Stimulated activated CD4-positive, alpha-beta T cell treated with anti-CD3 and anti-CD28 coated beads, Interleukin-4, amount 100 ng/mL, for 24 hours (primary cell): Measurements from ENCODE around the gene DENND1A.
"Not testable (repeated sequence)": the region's sequence is repeated elsewhere in the genome, so short reads cannot be mapped to it uniquely, and the experiment has no call there.

Experiments used
- DNase-seq: peaks from one replicate; pipeline ENCODE4 v3.0.0-alpha.2; 2020

DENND1A gene

GRCh38 chr9:123398938-123399337 is 531.0 kb downstream of the DENND1A start:
- not testable (repeated sequence) for DNase-seq

DNA sequence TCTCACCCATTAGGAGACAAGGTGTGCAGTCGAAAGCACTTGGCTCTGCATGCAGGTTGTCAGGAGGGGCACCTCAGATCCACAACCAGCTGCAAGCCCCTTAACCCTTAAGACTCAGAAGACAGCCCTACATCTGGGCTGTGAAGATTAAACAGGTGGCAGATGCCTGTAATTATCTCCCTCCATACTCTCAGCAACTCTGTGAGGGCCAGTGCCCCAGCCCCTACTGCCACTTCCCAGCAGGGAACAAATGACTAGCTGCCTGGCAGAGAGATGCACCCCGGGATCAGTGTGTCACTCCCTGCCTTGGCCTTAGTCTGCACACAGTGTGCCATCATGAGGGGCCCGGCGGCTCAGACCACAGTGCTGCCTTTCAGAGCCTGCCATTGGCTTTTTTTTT is 532.0 kb downstream of the DENND1A start:
- no peak for DNase-seq

DNA sequence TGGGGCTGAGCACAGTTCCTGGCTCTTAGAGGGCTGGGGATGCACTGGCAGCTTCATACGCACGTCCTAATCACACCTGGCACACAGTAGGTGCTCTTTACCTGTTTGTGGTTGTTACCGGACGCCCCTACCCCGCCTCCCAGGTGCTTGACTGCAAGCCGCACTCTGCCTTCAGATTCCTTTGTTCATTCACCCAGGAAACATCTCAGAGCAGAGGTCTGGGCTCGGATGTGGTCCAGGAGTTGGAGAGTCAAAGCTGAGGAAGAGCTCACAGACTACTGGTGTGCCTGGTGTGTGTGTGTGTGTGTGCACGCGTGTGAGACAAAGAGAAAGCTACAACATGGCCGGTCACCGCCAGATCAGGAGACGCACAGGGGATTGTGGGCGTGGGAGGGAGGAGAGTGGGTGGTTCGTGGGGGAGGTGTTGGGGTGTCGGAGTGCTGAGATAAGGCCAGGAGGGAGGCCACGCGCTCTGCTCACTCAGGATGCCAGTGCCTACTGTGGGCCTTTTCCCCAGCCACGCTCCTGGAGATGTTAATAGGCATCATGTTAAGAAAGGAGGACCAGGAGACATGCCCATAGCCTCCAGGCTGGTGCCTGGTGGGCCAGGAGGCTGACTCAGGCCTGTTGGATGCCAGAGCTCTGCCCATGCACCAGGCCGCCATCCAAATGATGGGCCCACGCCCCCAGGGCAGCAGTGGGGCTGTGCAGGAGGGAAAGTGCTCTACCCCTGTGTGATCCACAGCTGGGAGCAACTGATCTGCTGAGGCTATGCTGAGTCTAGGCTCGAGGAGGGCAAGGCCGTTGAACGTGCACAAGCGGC is 534.0 kb downstream of the DENND1A start:
- DNase-seq = no peak

DNA sequence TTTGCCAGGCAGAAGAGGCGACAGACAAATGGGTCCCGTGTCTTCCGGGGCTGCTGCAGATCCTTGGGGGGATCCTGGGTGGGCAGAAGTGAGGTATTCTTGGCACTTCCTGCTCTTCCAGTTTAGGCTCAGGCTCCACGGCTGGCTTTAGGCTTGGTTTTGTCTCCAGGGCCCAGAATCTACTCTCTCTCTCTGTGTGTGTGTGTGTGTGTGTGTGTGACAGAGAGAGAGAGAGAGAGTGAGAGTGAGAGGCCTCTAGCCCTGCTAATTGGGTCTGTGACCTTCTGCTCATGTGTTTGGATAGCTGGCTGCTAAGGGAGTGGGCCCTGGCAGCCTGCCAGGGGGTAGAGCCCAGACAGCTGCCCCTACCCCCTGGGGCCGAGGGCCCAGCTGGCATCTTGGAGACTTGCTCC is 534.6 kb downstream of the DENND1A start:
- DNase-seq = no peak

DNA sequence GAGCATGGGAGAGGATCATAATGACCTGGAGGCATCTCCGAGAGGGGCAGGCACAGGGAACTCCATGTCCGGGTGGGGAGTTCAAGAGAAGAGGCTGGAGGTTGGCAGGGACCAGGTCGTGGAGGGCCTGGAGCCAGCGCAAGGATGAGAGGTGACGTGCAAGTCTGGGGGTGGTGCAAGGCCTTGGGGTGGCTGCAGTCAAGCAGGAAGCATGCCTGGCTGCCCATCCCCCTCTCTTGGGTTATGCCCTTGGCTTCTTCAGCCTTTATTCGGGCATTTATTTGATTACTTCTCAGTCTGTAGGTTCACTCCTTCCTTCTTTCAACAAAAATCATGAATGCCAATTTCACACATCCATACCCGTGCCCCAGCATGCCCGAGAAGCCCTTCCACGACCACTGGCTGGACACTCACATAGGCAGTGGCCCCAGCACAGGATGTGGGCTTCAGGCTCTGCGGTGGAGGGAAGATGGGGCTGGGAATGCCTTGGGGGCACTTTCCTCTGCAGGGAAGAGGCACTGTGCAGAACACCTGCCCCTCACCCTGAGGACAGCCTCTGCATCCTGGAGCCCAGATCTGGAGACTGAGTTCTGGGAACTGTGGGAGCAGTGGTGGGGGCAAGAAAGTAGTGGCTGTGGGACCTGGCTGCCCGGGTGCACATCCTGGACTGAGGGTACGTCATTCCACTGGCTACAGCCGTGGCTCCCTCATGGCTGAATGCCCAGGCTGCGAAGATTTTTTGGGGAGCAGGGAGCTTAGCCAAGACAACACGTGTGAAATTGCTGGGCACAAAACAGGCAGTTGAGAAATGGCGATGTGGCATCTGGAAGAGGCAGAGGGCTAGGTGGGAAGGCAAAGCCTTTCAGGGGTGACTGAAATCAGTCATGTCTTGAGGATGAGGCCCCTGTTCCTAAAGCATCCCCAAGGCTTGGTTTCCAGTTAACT is 535.4 kb downstream of the DENND1A start:
- DNase-seq = no peak

DNA sequence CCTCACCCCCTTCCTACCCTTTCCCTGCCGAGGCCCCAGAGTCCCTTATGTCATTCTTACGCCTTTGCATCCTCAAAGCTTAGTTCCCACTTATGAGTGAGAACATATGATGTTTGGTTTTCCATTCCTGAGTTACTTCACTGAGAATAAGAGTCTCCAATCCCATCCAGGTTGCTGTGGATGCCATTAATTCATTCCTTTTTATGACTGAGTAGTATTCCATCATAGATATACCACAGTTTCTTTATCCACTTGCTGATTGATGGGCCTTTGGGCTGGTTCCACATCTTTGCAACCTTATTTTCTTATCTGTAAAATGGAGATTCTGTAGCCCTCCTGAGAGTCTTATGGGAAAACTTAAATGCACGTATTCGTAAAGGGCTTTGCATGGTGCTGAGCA is 537.1 kb downstream of the DENND1A start:
- DNase-seq = no peak

DNA sequence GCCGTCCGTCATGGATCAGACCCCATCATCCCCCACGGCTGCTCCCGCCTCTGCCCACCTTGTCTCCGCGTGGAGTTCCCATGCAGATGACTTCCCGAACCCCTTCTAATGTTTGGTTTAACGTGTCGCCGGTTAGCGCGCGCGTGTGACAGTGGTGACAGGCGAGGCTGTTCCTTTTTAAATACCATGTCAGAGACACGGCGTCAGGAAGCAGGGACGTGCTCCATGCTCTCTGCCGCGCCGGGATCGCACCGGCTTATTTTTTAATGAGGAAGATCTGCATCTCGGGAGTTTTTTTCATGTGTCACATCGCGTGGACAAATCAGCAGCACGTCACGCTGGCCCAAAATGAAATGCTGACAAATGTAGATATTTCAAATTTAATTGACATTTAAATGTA is 538.0 kb downstream of the DENND1A start:
- no peak for DNase-seq

GRCh38 chr9:123391233-123391632 is 538.7 kb downstream of the DENND1A start:
- no peak for DNase-seq

DNA sequence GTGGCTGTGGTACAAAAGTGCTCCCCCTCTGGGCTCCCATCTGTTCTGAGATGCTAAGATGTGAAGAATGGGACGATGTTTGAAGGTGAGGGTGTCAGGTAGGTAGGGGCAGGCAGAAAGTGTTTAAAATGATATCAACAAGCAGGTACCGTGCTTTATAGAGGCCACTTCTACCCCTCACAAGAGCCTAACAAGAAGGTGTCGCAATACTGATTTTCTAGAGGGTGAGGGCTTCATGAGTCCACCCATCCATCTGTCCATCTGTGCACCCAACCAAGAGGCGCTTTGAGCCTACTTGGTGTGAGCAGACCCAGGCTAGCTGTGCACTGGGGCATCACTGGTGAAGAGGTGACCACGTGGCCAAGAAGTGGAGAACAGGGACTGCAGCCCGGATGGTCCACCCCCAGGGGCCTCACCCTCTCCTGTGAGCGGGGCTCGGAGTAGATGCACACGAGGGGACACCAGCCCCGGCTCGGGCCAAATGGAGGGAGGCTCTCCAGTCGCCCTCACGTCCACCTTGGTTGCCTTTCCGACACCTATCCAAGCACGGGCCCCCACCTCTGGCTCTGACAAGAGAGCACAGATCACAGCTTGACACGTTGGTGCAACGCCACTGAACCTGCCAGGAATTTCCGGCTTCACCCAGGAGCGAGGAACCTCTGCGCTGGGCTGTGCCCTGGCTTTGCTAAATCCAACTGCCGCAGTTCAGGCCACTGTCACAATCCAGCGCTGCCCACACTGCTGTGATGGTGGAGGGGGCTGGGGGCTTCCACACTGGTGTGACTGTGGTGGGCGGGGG is 539.4 kb downstream of the DENND1A start:
- no peak for DNase-seq

GRCh38 chr9:123389698-123390097 is 540.2 kb downstream of the DENND1A start:
- no peak for DNase-seq

- no peak for DNase-seq
Measured at GRCh38 chr9:123389070-123389469, 540.9 kb downstream of the DENND1A start.

DNA sequence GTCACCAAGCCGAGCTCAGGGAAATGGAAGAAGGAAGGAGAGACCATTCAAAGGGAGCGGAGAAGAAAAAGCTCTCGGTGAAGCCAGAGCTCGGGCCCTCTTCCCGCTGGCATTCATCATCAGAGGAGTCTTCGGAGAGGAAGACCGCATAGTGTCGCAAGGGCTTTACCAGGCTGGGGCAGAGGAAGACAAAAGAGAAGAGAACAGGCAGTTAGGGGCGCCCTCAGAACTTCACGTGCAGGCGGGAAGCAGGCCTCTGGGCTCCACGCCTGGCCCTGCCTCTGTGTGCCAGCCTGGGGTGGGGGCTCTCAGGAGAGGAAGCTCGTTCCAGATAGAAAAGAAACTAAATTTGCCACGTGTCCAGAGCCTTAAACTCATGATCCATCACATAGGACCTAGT is 542.2 kb downstream of the DENND1A start:
- DNase-seq = no peak

DNA sequence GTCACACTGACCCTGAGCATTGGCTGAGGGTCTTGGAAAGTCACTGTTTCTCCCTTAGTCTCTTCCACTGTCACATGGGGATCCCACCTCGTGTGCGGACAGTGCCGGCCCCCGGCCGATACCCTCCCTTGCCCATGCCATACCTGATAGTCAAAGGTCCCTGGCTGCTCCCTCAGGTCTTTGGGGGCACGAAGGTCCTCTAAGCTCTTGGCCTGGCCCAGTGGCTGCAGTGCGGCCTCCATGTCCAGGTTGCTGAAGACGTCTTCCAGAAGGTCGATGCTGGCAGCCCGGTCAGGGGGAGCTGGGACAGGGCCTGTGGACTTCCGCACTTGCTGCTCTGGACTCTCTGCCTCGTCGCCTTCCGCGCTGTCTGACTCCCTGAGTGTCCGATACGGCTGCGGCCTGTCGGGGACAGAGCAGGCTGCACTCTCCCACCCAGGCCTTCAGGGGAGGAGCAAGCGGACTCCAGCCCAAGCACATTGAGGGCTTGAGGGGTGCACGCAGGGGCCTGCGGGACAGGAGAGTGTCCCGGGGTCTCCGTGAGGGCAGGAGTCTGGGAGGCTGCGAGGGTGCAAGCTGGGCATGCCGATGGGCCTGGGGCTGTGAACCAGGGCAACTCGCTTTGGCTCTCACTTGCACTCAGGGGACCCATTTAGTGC is 546.3 kb downstream of the DENND1A start:
- no peak for DNase-seq

DNA sequence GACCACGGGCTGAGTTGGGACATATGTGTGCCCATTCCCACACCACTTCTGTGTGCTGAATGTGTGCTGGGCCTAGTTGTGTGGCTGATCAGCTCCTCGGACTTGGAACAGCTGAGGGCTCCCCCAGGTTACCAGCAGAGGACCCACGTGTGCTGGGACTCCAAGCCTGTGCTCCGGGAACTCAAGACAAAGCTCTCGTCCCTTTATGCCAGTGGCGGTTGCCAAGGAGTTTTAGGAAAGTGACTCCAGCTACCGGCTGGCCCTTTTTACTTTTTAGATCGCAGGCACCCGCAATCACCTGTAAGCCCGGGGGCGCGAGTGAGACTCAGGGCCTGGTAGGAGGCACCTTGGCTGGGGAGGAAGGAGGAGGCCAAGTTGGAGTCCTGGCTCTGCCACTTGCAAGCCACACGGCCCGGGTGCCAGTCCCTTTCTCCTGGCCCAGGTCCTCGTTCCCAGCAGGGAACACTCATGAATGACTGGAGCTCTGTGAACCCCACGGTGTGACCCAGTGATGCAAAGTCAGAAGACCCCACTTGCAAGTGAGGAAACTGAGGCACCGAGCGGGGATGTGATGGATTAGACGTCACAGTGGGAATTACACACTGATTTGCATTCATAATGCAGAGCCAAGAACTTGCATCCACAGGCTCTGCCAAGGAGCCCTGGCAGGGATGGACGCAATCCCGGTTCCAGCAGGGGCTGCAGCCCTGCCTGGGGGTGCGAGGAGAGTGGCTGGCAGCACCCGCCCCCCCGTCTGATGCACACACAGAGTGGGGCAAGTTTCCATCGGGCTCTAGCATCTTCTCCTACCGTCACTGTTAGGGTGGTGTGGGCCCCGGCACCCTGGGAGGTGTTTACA is 547.0 kb downstream of the DENND1A start:
- no peak for DNase-seq

DNA sequence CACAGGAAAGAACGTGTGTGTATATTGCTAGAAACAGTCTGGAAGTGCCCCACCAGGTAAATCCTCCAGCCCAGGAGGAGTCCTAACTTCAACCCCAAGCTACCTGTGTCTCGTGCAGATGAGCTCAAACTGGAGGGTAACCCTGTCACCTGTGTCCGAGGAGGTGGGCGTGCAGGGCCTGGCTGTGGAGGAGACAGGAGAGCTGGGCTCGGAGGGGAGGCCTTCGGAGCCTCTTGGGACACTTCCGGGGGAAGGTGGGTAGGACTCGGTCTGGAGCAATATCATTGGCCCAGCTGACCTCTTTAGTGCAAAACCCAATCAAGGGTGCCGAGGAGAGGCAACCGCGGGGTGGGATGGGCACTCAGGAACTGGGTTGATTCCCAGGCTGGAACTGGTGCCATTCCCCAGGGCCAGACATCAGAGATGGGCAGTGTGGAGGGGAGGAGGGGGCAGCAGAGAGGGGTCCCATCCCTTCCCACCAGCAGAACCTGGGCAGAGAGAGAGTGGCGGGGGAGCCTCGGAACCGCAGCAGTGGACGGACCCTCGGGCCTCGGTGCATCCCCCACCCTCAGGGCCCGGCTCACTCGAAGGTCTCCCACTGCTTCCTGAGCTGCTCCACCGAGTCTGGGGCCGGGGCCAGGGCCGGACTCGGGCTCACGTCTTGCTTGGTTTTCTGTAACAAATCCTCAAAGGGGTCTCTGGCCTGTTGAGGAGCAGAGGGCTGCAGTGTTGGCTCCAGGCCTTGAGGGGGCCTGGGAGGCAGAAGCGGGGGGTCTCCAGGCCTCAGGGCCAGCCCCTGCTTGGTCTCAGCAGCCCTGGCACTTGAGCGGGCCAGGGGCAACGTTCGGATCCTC is 548.8 kb downstream of the DENND1A start:
- DNase-seq = no peak

- no peak for DNase-seq
Measured at GRCh38 chr9:123378956-123379660, 550.8 kb downstream of the DENND1A start.

DNA sequence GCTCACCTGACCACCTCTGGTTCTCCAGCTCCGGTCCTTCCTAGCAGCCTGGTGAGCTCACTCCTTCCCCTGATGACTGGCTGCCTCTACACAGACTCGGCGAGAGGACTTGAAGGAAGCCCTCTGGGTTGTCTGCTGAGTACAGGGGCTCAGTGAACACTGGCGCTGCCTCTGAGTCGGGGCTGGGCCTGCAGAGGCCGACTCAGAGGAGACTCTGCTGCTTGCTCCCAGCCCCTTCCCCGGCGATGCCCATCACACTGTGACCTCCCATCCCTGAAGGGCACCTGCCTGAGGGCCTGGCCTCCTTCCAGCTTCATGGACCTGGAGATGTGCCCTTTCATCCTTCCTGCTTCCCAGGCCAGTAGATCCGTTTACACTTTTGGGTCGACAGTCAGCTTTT is 551.9 kb downstream of the DENND1A start:
- no peak for DNase-seq

- DNase-seq = no peak
Measured at GRCh38 chr9:123377211-123377971, 552.5 kb downstream of the DENND1A start.
